RWPE2 (cell line): ENCODE measurements around the gene COTL1.

Experiments
- ATAC-seq: fragments of 200-7000 bp; cut with Tn5 transposase; 3 replicates; pipeline ENCODE4 v1.9.1; 2021; ENCODE audit warnings: low read depth
- DNase-seq: peaks from one replicate; pipeline ENCODE4 v3.0.0-alpha.2; 2020; ENCODE audit warnings: low spot score
- H3K27ac ChIP-seq: fragments of 450-650 bp; 2 replicates; pipeline ENCODE4 v1.5.1; 2017; ENCODE audit warnings: mild to moderate bottlenecking; ENCODE audit not compliant: poor library complexity, severe bottlenecking
- H3K27me3 ChIP-seq: fragments of 250-450 bp; sonication (Bioruptor Pico); 2 replicates; pipeline ENCODE4 v1.5.1; 2021; ENCODE audit warnings: mild to moderate bottlenecking, moderate library complexity; ENCODE audit not compliant: insufficient read depth, poor library complexity, severe bottlenecking
- H3K36me3 ChIP-seq: fragments of 250-450 bp; sonication (Bioruptor Pico); 2 replicates; pipeline ENCODE4 v1.5.1; 2020; ENCODE audit warnings: low read depth, mild to moderate bottlenecking, moderate library complexity
- H3K4me1 ChIP-seq: fragments of 250-450 bp; sonication (Bioruptor Pico); 2 replicates; pipeline ENCODE4 v1.5.1; 2021; ENCODE audit warnings: mild to moderate bottlenecking, moderate library complexity; ENCODE audit not compliant: insufficient read depth, poor library complexity, severe bottlenecking
- H3K4me3 ChIP-seq: fragments of 250-450 bp; sonication (Bioruptor Pico); 2 replicates; pipeline ENCODE4 v1.5.1; 2021; ENCODE audit warnings: mild to moderate bottlenecking, moderate library complexity; ENCODE audit not compliant: severe bottlenecking
- H3K9me3 ChIP-seq: fragments of 250-450 bp; sonication (Bioruptor Pico); 2 replicates; pipeline ENCODE4 v1.5.1; 2021; ENCODE audit warnings: mild to moderate bottlenecking, moderate library complexity; ENCODE audit not compliant: severe bottlenecking
- TF ChIP-seq, protein P1 (sequence below): fragments of 450-650 bp; IDR thresholded peaks from one replicate; pipeline ENCODE4 v1.5.1; 2017; ENCODE audit warnings: mild to moderate bottlenecking, moderate library complexity; ENCODE audit not compliant: poor library complexity, severe bottlenecking

Gene COTL1

DNA sequence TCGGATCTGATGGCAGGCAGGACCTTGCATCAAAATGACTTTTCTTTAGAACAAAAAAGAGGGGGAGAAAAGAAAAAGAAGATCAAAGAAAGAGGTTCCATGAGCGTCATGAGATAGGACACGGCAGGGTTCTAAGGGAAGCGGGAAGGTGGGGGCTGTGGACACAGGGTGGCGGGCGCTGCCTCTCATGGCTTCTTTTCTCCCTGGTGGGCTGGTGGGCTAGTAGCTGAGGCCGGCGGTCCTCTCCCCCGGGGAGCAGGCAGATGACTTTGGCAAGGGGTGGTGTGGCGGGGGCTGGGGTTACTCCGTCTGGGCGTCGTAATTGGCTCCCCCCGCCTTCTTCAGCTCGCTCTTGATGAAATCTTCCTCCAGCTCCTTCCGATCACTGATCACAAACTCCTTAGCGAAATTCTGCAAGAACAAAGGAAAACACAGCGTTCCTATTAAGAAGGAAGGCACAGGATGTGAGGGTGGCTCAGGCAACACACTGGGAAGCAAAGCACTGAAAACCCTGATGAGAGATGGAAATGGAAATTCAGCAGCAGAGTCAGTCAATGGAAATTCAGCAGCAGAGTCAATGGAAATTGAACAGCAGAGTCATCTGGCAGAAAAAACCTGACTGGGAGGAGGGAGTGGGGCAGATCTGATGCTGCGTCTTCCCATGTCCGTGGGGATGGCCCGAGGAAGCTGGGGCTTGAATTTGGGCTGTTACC lies 51.2 kb downstream of the COTL1 start:
- Histone ChIP-seq H3K27me3 (no peaks in the 10 kb centered on the region), H3K36me3 (peaks cover 73% of the 10 kb centered on the region), H3K4me3 (no peak overlapping the region), H3K27ac (no peak overlapping the region), H3K9me3 (no peaks in the 10 kb centered on the region), H3K4me1 (no peaks in the 10 kb centered on the region)
- TF ChIP-seq, protein P1, sequence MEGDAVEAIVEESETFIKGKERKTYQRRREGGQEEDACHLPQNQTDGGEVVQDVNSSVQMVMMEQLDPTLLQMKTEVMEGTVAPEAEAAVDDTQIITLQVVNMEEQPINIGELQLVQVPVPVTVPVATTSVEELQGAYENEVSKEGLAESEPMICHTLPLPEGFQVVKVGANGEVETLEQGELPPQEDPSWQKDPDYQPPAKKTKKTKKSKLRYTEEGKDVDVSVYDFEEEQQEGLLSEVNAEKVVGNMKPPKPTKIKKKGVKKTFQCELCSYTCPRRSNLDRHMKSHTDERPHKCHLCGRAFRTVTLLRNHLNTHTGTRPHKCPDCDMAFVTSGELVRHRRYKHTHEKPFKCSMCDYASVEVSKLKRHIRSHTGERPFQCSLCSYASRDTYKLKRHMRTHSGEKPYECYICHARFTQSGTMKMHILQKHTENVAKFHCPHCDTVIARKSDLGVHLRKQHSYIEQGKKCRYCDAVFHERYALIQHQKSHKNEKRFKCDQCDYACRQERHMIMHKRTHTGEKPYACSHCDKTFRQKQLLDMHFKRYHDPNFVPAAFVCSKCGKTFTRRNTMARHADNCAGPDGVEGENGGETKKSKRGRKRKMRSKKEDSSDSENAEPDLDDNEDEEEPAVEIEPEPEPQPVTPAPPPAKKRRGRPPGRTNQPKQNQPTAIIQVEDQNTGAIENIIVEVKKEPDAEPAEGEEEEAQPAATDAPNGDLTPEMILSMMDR = no peak
- DNase-seq (no peak), ATAC-seq (no peak)

DNA sequence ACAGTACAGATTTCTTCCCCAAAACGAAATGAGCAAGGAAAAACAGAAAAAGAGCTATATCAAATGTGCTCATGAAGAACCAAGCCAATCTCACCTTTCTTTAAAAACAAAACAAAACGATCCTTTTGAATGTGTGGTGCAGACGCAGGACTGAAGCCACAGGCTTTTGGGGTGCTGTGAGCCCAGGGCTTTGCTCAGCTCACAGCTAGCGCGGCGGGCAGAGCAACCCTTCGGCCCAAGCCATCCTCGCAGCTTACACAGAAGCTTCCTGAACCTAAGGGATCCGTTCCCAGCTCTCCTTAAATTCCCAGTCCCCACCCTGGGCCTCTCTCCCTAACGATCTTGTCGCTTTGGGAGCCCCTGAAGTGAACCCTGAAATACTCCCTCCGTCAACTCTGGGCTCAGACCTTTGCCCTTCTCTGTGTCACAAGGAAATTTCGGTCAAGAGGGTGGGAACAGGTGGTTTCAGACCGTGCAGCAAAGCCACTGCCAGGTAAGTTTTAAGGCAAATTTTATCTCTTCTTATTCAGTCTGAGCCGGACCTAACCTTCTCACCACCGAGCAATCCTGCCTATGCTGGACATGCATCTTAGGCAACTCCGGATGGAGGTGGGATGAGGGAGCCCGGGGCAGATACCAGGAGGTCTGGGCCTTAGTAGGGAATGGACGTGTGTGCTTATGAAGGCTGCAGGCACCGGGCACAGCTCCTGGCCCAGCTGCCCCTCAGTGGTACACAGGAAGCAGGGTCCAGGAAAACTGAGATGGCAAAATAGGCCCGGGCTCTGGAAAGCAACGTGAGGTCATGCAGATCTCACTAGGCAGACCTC lies 52.0 kb downstream of the COTL1 start:
- H3K27ac ChIP-seq = no peak overlapping the region
- DNase-seq (no peak), ATAC-seq (no peak)
- TF ChIP-seq, protein P1 = no peak
- H3K27me3 ChIP-seq = no peaks in the 10 kb centered on the region
- H3K36me3 ChIP-seq = peaks cover 68% of the 10 kb centered on the region
- no peaks in the 10 kb centered on the region for H3K4me1 ChIP-seq
- no peak overlapping the region for H3K4me3 ChIP-seq
- H3K9me3 ChIP-seq = no peaks in the 10 kb centered on the region

DNA sequence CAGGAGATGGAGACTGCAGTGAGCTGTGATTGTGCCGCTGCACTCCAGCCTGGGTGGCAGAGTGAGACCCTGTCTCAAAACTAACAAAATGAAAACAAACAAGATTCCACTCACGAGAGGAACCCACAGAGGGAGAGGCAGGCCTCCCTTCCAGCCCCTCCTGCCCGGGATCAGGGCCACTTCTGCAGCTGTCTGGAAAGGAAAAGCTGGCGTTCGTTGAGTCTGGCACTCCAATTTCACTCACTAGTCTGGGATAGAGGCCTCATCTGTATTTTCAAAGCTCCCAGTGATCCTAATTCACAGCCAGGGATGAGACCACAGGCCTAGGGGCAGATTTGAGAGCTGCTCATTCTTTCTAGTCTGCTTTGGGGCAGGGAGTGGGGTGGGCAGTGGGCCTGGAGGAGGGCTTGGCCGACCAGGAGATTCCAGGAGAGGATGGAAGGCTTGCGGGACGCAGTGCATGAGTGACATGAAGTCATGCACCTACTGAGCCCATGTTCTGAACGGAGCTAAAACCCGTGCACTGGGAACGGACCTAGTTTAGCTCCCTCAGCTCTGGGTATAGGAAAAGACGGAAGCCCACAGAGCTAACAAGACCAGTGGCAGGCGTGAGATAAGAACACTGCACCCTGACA lies 54.0 kb downstream of the COTL1 start:
- ATAC-seq = no peak
- H3K36me3 ChIP-seq = peaks cover 51% of the 10 kb centered on the region
- no peaks in the 10 kb centered on the region for H3K27me3 ChIP-seq
- TF ChIP-seq, protein P1 = no peak
- H3K4me1 ChIP-seq = no peaks in the 10 kb centered on the region
- no peaks in the 10 kb centered on the region for H3K9me3 ChIP-seq
- no peak for DNase-seq
- no peak overlapping the region for H3K4me3 ChIP-seq
- H3K27ac ChIP-seq = no peak overlapping the region

DNA sequence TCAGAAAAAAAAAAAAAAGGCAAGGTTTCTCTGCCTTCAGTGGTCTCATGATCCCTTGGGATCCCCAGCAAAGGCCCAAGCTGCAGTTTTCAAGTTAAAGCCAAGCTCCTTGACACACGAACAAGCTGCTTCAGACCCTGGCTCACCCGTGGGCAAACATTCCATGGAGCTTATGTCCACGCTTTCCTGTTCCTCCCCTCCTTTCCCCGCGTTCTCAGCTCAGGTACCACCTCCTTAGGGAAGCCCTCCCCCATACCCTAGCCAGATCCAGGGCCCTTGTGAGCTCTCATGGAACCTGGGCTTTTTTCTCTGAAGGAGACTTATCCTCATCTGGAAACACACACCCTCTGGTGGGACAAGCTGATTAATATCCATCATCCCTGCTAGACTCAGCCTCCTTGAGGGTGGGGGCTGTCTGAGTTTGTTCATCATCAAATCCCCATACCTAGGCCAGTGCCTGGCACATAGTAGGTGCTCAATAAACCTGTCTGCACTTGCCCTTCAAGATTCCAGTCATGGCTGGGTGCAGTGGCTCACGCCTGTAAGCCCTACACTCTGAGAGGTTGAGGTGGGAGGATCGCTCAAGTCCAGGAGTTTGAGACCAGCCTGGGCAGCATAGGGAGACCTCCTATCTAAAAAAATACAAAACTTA lies 54.7 kb downstream of the COTL1 start:
- H3K4me3 ChIP-seq = no peak overlapping the region
- TF ChIP-seq, protein P1 = no peak
- DNase-seq (no peak), ATAC-seq (no peak)
- H3K36me3 ChIP-seq = peaks cover 44% of the 10 kb centered on the region
- no peak overlapping the region for H3K27ac ChIP-seq
- H3K9me3 ChIP-seq = no peaks in the 10 kb centered on the region
- no peaks in the 10 kb centered on the region for H3K4me1 ChIP-seq
- no peaks in the 10 kb centered on the region for H3K27me3 ChIP-seq
